Gastrocnemius medialis (tissue), 4 donors: ENCODE data around the gene KRTAP9-6. TPM values are rescaled to one million over a fixed set of nuclear protein-coding genes. Genes with fewer than 3 reads are reported as not detected.

Experiments
- ATAC-seq, 2 donors: fragments of 150-250 bp; one replicate each; pipeline ENCODE4 v1.9.1; 2016
- DNase-seq, 2 donors: peaks; one replicate each; pipeline ENCODE4 v3.0.0-alpha.2; 2019
- H3K27ac ChIP-seq, 4 donors: fragments of 200-600 bp; sonication (generic); 1 replicate in 1 of 4; 2 replicates in 3 of 4; pipeline ENCODE4 v1.5.1; 2016 to 2018; ENCODE audit warnings: mild to moderate bottlenecking in 2 of 4, moderate library complexity in 1 of 4
- H3K27me3 ChIP-seq, 3 donors: fragments of 200-600 bp; sonication (generic) in 2 of 3; 1 replicate in 1 of 3; 2 replicates in 2 of 3; pipeline versions ENCODE4 v1.5.1 to v1.6.0; 2016 to 2019; ENCODE audit warnings: mild to moderate bottlenecking in 1 of 3, moderate library complexity in 1 of 3
- H3K36me3 ChIP-seq, 2 donors: fragments of 200-600 bp; sonication (generic) in 1 of 2; one replicate each; pipeline ENCODE4 v1.5.1; 2017 to 2018
- H3K4me1 ChIP-seq, 2 donors: fragments of 200-600 bp; sonication (generic) in 1 of 2; one replicate each; pipeline ENCODE4 v1.5.1; 2016 to 2017; ENCODE audit warnings: mild to moderate bottlenecking in 2 of 2
- H3K4me3 ChIP-seq, 4 donors: fragments of 200-600 bp; sonication (generic) in 3 of 4; 1 replicate in 1 of 4; 2 replicates in 3 of 4; pipeline ENCODE4 v1.5.1; 2016 to 2019; ENCODE audit warnings: mild to moderate bottlenecking in 2 of 4
- H3K9me3 ChIP-seq, 3 donors: fragments of 200-600 bp; sonication (generic) in 2 of 3; 1 replicate in 1 of 3; 2 replicates in 2 of 3; pipeline ENCODE4 v1.5.1; 2016 to 2019
- POLR2A ChIP-seq, 2 donors: fragments of 450-650 bp; IDR thresholded peaks; one replicate each; pipeline ENCODE4 v1.6.1; 2017; ENCODE audit warnings: antibody characterized with exemption in 2 of 2, mild to moderate bottlenecking in 2 of 2, moderate library complexity in 2 of 2
- in situ Hi-C, 4 donors: fragments of 200-750 bp; cut with MboI; loops; one replicate each; pipeline versions ENCODE4 v1.15.0 to v1.8.0; 2017; ENCODE audit warnings: low sequenced_read_pairs in 4 of 4
- intact Hi-C: fragments of 100-400 bp; cut with DNase I; formaldehyde crosslinking; loops from one replicate; pipeline ENCODE4 v1.15.1; 2023; ENCODE audit warnings: low total_unique reads
- total RNA-seq, 4 donors: library from RNA; depleted of rRNA; stranded (reverse); fragments of >200 nt; gene quantifications; one replicate each; pipeline versions ENCODE4 v1.1.0 to v1.2.3, GENCODE V29; 2016
- TF ChIP-seq, protein P1 (sequence below), 5 experiments: fragments of 450-650 bp in 3 of 5; fragments of 200-600 bp in 2 of 5; sonication (generic) in 2 of 5; IDR thresholded peaks in 4 of 5; conservative IDR thresholded peaks in 1 of 5; 1 replicate in 4 of 5; 2 replicates in 1 of 5; pipeline ENCODE4 v1.5.1; 2016 to 2019; ENCODE audit warnings: antibody characterized with exemption in 5 of 5, mild to moderate bottlenecking in 3 of 5, moderate library complexity in 3 of 5

KRTAP9-6 gene
- total RNA-seq, 4 donors from 2014 or later: not detected

GRCh38 chr17:41301916-41302901, 37.0 kb downstream of the KRTAP9-6 start, which contains the start of gene KRTAP29-1:
Gene KRTAP29-1 (minus strand): TSS chr17:41302851. CDS start chr17:41302851, 0 bp downstream.
- Histone ChIP-seq H3K27me3 (peaks cover 8 to 30% (median 13%) of the 10 kb centered on the region in 3 donors), H3K4me1 (no peaks in the 10 kb centered on the region), H3K9me3 (no peaks in the 10 kb centered on the region), H3K36me3 (no peaks in the 10 kb centered on the region), H3K4me3 (no peak within 1 kb of the TSS), H3K27ac (no peak within 1 kb of the TSS)
- TF ChIP-seq, protein P1, sequence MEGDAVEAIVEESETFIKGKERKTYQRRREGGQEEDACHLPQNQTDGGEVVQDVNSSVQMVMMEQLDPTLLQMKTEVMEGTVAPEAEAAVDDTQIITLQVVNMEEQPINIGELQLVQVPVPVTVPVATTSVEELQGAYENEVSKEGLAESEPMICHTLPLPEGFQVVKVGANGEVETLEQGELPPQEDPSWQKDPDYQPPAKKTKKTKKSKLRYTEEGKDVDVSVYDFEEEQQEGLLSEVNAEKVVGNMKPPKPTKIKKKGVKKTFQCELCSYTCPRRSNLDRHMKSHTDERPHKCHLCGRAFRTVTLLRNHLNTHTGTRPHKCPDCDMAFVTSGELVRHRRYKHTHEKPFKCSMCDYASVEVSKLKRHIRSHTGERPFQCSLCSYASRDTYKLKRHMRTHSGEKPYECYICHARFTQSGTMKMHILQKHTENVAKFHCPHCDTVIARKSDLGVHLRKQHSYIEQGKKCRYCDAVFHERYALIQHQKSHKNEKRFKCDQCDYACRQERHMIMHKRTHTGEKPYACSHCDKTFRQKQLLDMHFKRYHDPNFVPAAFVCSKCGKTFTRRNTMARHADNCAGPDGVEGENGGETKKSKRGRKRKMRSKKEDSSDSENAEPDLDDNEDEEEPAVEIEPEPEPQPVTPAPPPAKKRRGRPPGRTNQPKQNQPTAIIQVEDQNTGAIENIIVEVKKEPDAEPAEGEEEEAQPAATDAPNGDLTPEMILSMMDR (IDR thresholded peaks at IDR 0.05 in 4 of 5, conservative IDR thresholded peaks at IDR 0.05 in 1 of 5): no peak
- no peak for TF ChIP-seq POLR2A (IDR thresholded peaks at IDR 0.05)
- no peak for ATAC-seq
- no peak for DNase-seq
- in situ Hi-C loops (loop anchor here in 1 of 4 donors (25.0 kb wide), 1 partner anchor 390 kb away; no protein-coding TSS in a partner anchor), intact Hi-C loops (no loop called here)

GRCh38 chr17:41302981-41303380, 37.8 kb downstream of the KRTAP9-6 start:
- no peaks in the 10 kb centered on the region for H3K4me1 ChIP-seq
- H3K4me3 ChIP-seq: no peak overlapping the region
- no peak overlapping the region for H3K27ac ChIP-seq
- H3K36me3 ChIP-seq: no peaks in the 10 kb centered on the region
- TF ChIP-seq, protein P1 (IDR thresholded peaks at IDR 0.05 in 4 of 5, conservative IDR thresholded peaks at IDR 0.05 in 1 of 5): no peak
- TF ChIP-seq POLR2A (IDR thresholded peaks at IDR 0.05): no peak
- peaks cover 8 to 28% (median 18%) of the 10 kb centered on the region in 3 donors for H3K27me3 ChIP-seq
- H3K9me3 ChIP-seq: no peaks in the 10 kb centered on the region
- intact Hi-C loops (no loop called here), in situ Hi-C loops (loop anchor here in 1 of 4 donors (25.0 kb wide), 1 partner anchor 391 kb away; no protein-coding TSS in a partner anchor)
- ATAC-seq (no peak), DNase-seq (no peak)

DNA sequence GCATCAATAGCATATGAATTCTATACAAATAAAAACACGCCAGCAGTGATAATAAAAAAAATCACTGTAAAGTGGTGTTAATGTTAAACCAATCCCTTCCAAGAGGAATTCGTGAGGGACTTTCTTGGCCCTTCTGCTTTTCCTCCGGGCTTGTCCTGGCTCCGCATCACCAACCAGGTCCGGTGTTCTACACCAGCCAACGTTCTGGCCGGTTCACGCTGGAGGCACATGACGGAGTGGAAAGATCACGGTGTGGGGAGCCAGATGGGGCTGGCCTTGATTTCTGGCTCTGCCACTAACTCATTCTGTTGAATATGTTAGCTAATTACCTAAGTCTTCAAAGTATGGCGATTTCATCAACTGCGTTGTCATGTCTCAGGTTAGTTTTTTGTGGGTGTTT, 38.9 kb downstream of the KRTAP9-6 start:
- Histone ChIP-seq H3K4me1 (peaks cover 5 to 6% of the 10 kb centered on the region in 2 donors), H3K9me3 (no peaks in the 10 kb centered on the region), H3K36me3 (no peaks in the 10 kb centered on the region), H3K4me3 (no peak overlapping the region), H3K27ac (no peak overlapping the region), H3K27me3 (peaks cover 8 to 25% (median 18%) of the 10 kb centered on the region in 3 donors)
- in situ Hi-C loops (loop anchor here in 1 of 4 donors (25.0 kb wide), 1 partner anchor 392 kb away; no protein-coding TSS in a partner anchor), intact Hi-C loops (no loop called here)
- ATAC-seq: no peak
- no peak for DNase-seq
- TF ChIP-seq, protein P1 (IDR thresholded peaks at IDR 0.05 in 4 of 5, conservative IDR thresholded peaks at IDR 0.05 in 1 of 5): no peak
- TF ChIP-seq POLR2A (IDR thresholded peaks at IDR 0.05): no peak

- DNase-seq: no peak
- Histone ChIP-seq H3K4me1 (peaks cover 7 to 8% of the 10 kb centered on the region in 2 donors), H3K4me3 (no peak overlapping the region), H3K27ac (no peak overlapping the region), H3K9me3 (no peaks in the 10 kb centered on the region), H3K27me3 (peaks cover 8 to 18% (median 14%) of the 10 kb centered on the region in 3 donors), H3K36me3 (no peaks in the 10 kb centered on the region)
- no peak for ATAC-seq
- no peak for TF ChIP-seq POLR2A (IDR thresholded peaks at IDR 0.05)
- TF ChIP-seq, protein P1 (IDR thresholded peaks at IDR 0.05 in 4 of 5, conservative IDR thresholded peaks at IDR 0.05 in 1 of 5): no peak
- intact Hi-C loops (no loop called here), in situ Hi-C loops (loop anchor here in 1 of 4 donors (25.0 kb wide), 1 partner anchor 395 kb away; no protein-coding TSS in a partner anchor)
Measured at GRCh38 chr17:41307647-41308046, 42.5 kb downstream of the KRTAP9-6 start.
